ENCODE results near the gene CCDC146. TPM values are rescaled to one million over a fixed set of nuclear protein-coding genes. Genes with fewer than 3 reads are reported as not detected.

The CCDC146 gene
- polyA plus RNA-seq, 4 donors, result 16.3 to 35.6 (median 24.5) TPM

- no peak for DNase-seq (ENCODE audit: low read depth in 4 of 4, low spot score in 2 of 4)
These were observed 160.5 kb downstream of the CCDC146 start for GRCh38 chr7:77282897-77283296.

GRCh38 chr7:77284005-77284404 lies 161.6 kb downstream of the CCDC146 start:
- DNase-seq (ENCODE audit: low read depth in 4 of 4, low spot score in 2 of 4), result no peak

- DNase-seq (ENCODE audit: low read depth in 4 of 4, low spot score in 2 of 4), result no peak
These were observed 162.2 kb downstream of the CCDC146 start for GRCh38 chr7:77284616-77285015.

- no peak for DNase-seq (ENCODE audit: low read depth in 4 of 4, low spot score in 2 of 4)
These were observed 166.4 kb downstream of the CCDC146 start for GRCh38 chr7:77288676-77289320.

GRCh38 chr7:77289387-77289786 lies 167.0 kb downstream of the CCDC146 start:
- DNase-seq (ENCODE audit: low read depth in 4 of 4, low spot score in 2 of 4), result no peak

GRCh38 chr7:77290425-77290824 lies 168.0 kb downstream of the CCDC146 start:
- DNase-seq (ENCODE audit: low read depth in 4 of 4, low spot score in 2 of 4), result no peak

GRCh38 chr7:77293046-77293445 lies 170.6 kb downstream of the CCDC146 start:
- no peak for DNase-seq (ENCODE audit: low read depth in 4 of 4, low spot score in 2 of 4)

GRCh38 chr7:77295549-77295948 lies 173.1 kb downstream of the CCDC146 start:
- no peak for DNase-seq (ENCODE audit: low read depth in 4 of 4, low spot score in 2 of 4)

GRCh38 chr7:77306231-77307067 lies 184.0 kb downstream of the CCDC146 start:
- DNase-seq (ENCODE audit: low read depth in 4 of 4, low spot score in 2 of 4), result no peak

- DNase-seq (ENCODE audit: low read depth in 4 of 4, low spot score in 2 of 4), result no peak
These were observed 186.4 kb downstream of the CCDC146 start for GRCh38 chr7:77308792-77309191.

- DNase-seq (ENCODE audit: low read depth in 4 of 4, low spot score in 2 of 4), result no peak
These were observed 187.4 kb downstream of the CCDC146 start for GRCh38 chr7:77309714-77310220.

GRCh38 chr7:77310982-77311381 lies 188.6 kb downstream of the CCDC146 start:
- no peak for DNase-seq (ENCODE audit: low read depth in 4 of 4, low spot score in 2 of 4)

GRCh38 chr7:77313085-77313484 lies 190.7 kb downstream of the CCDC146 start:
- DNase-seq (ENCODE audit: low read depth in 4 of 4, low spot score in 2 of 4), result no peak

GRCh38 chr7:77313876-77314480 lies 191.6 kb downstream of the CCDC146 start:
- no peak for DNase-seq (ENCODE audit: low read depth in 4 of 4, low spot score in 2 of 4)

- DNase-seq (ENCODE audit: low read depth in 4 of 4, low spot score in 2 of 4), result no peak
These were observed 192.8 kb downstream of the CCDC146 start for GRCh38 chr7:77315182-77315591.

- no peak for DNase-seq (ENCODE audit: low read depth in 4 of 4, low spot score in 2 of 4)
These were observed 194.0 kb downstream of the CCDC146 start for GRCh38 chr7:77316219-77316978.

GRCh38 chr7:77318019-77318418 lies 195.6 kb downstream of the CCDC146 start:
- no peak for DNase-seq (ENCODE audit: low read depth in 4 of 4, low spot score in 2 of 4)

- no peak for DNase-seq (ENCODE audit: low read depth in 4 of 4, low spot score in 2 of 4)
These were observed 197.7 kb downstream of the CCDC146 start for GRCh38 chr7:77320137-77320536.

GRCh38 chr7:77320714-77321113 lies 198.3 kb downstream of the CCDC146 start:
- DNase-seq (ENCODE audit: low read depth in 4 of 4, low spot score in 2 of 4), result no peak

- DNase-seq (ENCODE audit: low read depth in 4 of 4, low spot score in 2 of 4), result no peak
These were observed 198.9 kb downstream of the CCDC146 start for GRCh38 chr7:77321300-77321699.

GRCh38 chr7:77326131-77326530 lies 203.7 kb downstream of the CCDC146 start:
- DNase-seq (ENCODE audit: low read depth in 4 of 4, low spot score in 2 of 4), result no peak

Measured in left renal cortex interstitium (tissue), 4 donors.